ENCODE measurements around the gene COL9A3.
"Not testable (repeated sequence)": the region's sequence is repeated elsewhere in the genome, so short reads cannot be mapped to it uniquely, and the experiment has no call there.

The COL9A3 gene

DNA sequence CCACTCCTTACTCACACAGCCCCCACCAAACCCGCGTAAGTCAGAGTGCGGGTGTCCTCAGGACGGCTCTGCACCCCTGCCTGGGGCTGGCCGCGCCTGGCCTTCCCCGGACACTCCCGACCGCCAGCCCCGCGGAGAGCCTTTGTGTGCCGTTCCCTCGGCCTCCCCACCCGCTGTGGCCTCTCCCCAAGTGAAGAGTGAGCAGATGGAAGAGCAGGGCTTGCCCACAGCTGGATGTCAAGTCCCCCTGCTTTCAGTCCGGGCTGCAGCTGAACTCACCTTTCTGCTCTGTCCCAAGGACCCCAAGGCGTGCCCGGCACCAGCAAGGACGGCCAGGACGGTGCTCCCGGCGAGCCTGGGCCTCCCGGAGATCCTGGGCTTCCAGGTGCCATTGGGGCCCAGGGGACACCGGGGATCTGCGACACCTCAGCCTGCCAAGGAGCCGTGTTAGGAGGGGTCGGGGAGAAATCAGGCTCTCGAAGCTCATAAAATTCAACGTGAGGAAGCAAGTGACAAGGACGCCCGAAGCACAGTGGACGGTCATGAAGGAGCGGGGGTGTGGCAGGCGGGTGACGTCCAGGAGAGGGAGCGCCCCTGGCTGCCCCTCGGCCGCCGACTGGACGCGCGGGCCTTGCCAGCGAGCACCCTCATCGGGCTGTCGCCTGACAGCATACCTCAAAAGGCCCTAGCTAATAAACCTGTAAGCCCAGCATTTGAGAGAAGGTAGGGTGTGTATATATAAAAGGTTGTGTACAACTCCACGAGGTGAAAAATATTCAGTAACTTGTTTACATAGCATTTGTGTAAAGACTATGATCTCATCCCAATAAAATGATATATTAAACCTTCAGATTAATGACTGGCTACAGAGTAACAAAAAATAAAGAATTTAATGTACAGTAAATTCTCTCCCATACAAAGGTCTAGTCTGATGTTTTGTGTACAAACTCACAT, 23.7 kb downstream of the COL9A3 start:
- no peak overlapping the region for H3K4me3 ChIP-seq (ENCODE audit: low read depth, low read length)
- H3K27ac ChIP-seq (ENCODE audit: low read depth, low read length): no peak overlapping the region
- no peaks in the 10 kb centered on the region for H3K4me1 ChIP-seq (ENCODE audit: control insufficient read depth, insufficient read depth, low read length, unreplicated experiment)
- H3K79me2 ChIP-seq (ENCODE audit: control insufficient read depth, insufficient read depth, low read length, unreplicated experiment): no peaks in the 10 kb centered on the region
- H3K27me3 ChIP-seq (ENCODE audit: insufficient read depth, low read length): no peaks in the 10 kb centered on the region
- H3K36me3 ChIP-seq (ENCODE audit: insufficient read depth, low read length): peaks cover 3% of the 10 kb centered on the region; the same call in 1 of the 2 replicates
- H2AFZ ChIP-seq (ENCODE audit: low read length, unreplicated experiment): no peak overlapping the region

DNA sequence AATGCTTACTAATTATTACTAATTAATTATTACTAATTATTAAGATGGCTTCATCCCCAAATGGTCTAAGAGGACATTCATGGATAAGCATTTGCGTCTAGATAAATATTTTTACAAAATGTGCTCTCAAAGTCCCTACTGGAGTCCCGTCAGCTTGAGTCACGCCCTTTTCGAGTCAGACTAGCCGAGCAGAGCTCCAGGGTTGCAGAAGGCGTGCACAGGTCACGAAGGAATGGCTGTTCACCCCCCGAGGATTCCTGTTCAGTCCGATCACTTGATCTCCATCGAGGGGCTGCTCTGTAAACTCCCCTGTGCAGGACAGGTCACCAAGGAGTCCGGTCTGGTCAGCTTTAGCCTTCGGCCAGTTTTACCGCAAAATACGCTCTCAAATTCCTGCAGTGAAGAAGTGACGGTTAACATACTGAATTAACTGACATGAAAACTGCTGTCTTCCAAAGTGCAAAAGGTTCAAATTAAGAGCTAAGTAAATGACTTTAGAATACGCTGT, 24.9 kb downstream of the COL9A3 start:
- H3K4me1 ChIP-seq (ENCODE audit: control insufficient read depth, insufficient read depth, low read length, unreplicated experiment): no peaks in the 10 kb centered on the region
- no peak overlapping the region for H3K4me3 ChIP-seq (ENCODE audit: low read depth, low read length)
- H2AFZ ChIP-seq (ENCODE audit: low read length, unreplicated experiment): no peak overlapping the region
- H3K79me2 ChIP-seq (ENCODE audit: control insufficient read depth, insufficient read depth, low read length, unreplicated experiment): no peaks in the 10 kb centered on the region
- H3K36me3 ChIP-seq (ENCODE audit: insufficient read depth, low read length): peaks cover 7% of the 10 kb centered on the region; the same call in 1 of the 2 replicates
- H3K27me3 ChIP-seq (ENCODE audit: insufficient read depth, low read length): no peaks in the 10 kb centered on the region
- H3K27ac ChIP-seq (ENCODE audit: low read depth, low read length): no peak overlapping the region

DNA sequence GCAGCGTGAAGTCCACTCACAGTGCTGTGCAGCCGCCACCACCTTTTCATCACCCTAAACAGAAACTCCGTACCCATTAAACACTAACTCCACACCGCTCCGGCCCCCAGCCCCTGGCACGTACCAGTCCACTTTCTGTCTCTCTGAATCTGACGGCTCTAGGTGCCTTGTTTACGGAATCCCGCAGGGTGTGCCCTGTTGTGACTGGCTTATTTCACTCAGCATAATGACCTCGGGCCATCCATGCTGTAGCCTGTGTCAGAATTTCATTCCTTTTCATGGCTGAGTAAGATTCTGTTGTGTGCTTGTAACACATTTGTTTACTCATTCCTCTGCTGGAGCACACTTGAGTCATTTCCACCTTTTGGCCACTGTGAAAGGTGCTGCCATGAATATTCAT, 26.8 kb downstream of the COL9A3 start:
- Histone ChIP-seq H2AFZ (ENCODE audit: low read length, unreplicated experiment) (no peak overlapping the region), H3K27me3 (ENCODE audit: insufficient read depth, low read length) (no peaks in the 10 kb centered on the region), H3K4me3 (ENCODE audit: low read depth, low read length) (no peak overlapping the region), H3K27ac (ENCODE audit: low read depth, low read length) (no peak overlapping the region), H3K79me2 (ENCODE audit: control insufficient read depth, insufficient read depth, low read length, unreplicated experiment) (no peaks in the 10 kb centered on the region), H3K36me3 (ENCODE audit: insufficient read depth, low read length) (peaks cover 7% of the 10 kb centered on the region; the same call in 1 of the 2 replicates), H3K4me1 (ENCODE audit: control insufficient read depth, insufficient read depth, low read length, unreplicated experiment) (no peaks in the 10 kb centered on the region)

DNA sequence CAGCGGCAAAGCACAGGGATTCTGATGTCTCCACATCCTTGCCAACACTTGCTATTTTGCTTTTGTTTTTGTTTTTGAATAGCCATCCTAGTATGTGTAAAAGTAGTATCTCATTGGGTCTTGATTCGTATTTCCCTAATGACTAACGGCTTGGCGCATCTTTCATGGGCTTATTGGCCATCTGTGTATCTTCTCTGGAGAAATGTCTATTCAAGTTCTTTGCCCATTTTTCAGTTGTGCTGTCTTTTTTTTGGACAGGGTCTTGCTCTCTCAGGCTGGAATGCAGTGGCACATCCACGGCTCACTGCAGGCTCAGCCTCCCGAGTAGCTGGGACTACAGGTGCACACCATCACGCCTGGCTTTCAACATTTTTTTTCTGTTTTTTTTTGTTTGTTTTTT, 27.3 kb downstream of the COL9A3 start:
- H3K36me3 ChIP-seq (ENCODE audit: insufficient read depth, low read length): peaks cover 7% of the 10 kb centered on the region; the same call in 1 of the 2 replicates

DNA sequence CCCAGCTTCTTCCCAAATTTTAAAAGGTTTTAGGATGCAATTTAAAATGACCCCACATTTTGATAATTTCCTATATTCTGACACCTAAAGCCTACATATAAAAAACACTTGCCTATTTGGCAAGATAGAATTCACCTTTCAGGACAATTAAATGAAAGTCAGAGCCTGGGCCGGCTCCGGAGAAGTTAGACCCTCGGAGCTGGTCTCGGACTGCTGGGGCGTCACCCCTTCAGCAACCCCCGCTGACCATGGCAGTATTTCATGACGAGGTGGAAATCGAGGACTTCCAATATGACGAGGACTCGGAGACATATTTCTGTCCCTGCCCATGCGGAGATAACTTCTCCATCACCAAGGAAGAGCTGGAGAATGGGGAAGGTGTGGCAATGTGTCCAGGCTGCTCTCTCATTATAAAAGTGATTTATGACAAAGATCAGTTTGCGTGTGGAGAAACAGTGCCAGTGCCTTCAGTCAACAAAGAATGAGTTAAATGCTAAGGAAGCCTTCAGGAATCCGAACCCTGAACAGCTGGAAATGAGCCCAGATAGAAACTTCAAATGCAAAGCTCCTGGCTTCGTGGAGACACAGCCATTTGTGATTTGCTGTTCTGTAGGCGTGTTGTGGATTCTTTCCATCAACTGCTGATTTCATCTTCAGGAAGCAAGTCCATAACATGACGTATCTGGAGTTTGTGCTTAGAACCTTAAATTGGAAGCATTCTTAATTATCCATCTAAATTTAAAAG, 28.7 kb downstream of the COL9A3 start:
- Histone ChIP-seq H3K79me2 (ENCODE audit: control insufficient read depth, insufficient read depth, low read length, unreplicated experiment) (no peaks in the 10 kb centered on the region), H3K27me3 (ENCODE audit: insufficient read depth, low read length) (no peaks in the 10 kb centered on the region), H2AFZ (ENCODE audit: low read length, unreplicated experiment) (no peak overlapping the region), H3K4me3 (ENCODE audit: low read depth, low read length) (no peak overlapping the region), H3K27ac (ENCODE audit: low read depth, low read length) (no peak overlapping the region), H3K4me1 (ENCODE audit: control insufficient read depth, insufficient read depth, low read length, unreplicated experiment) (no peaks in the 10 kb centered on the region), H3K36me3 (ENCODE audit: insufficient read depth, low read length) (peaks cover 7% of the 10 kb centered on the region; the same call in 1 of the 2 replicates)

More for the DNA sequence above, 27.3 kb downstream of the COL9A3 start:
- no peaks in the 10 kb centered on the region for H3K27me3 ChIP-seq (ENCODE audit: insufficient read depth, low read length)
- H3K27ac ChIP-seq (ENCODE audit: low read depth, low read length): no peak overlapping the region
- H3K4me3 ChIP-seq (ENCODE audit: low read depth, low read length): no peak overlapping the region
- H3K79me2 ChIP-seq (ENCODE audit: control insufficient read depth, insufficient read depth, low read length, unreplicated experiment): no peaks in the 10 kb centered on the region
- no peaks in the 10 kb centered on the region for H3K4me1 ChIP-seq (ENCODE audit: control insufficient read depth, insufficient read depth, low read length, unreplicated experiment)
- H2AFZ ChIP-seq (ENCODE audit: low read length, unreplicated experiment): no peak overlapping the region

DNA sequence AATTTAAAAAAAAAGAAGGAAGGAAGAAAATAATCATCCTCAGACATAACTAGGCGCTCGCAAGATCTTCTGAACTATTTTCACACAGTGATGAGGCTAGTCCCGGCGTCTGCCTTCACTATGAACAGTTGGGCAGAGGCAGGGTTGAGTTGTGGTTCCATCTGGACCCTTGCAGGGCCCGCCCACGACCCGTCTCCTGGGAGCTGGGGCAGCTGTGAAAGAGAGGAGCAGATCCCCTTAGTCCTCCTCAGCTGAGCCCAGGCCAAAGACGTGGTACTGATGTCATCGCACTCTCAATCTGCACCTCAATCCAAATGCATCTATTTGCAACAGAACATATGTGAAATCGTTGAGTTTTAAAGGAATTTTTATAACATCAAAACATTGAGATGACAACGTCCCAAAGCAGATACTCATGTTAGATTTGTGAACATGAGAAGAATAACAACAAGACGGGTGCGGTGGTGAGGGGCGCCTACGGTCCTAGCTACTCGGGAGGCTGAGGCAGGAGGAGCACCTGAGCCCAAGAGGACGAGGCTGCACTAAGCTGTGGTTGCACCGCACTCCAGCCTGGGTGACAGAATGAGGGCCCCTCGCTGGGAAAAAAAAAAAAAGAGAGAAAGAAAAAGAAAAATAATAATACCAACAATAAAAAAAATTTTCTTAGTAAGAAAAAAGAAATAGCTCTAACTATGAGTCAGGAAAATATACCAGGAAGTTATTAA, 29.5 kb downstream of the COL9A3 start:
- no peak overlapping the region for H3K27ac ChIP-seq (ENCODE audit: low read depth, low read length)
- no peak overlapping the region for H3K4me3 ChIP-seq (ENCODE audit: low read depth, low read length)
- H3K79me2 ChIP-seq (ENCODE audit: control insufficient read depth, insufficient read depth, low read length, unreplicated experiment): no peaks in the 10 kb centered on the region
- no peak overlapping the region for H2AFZ ChIP-seq (ENCODE audit: low read length, unreplicated experiment)
- H3K4me1 ChIP-seq (ENCODE audit: control insufficient read depth, insufficient read depth, low read length, unreplicated experiment): no peaks in the 10 kb centered on the region
- H3K36me3 ChIP-seq (ENCODE audit: insufficient read depth, low read length): peaks cover 7% of the 10 kb centered on the region; the same call in 1 of the 2 replicates
- no peaks in the 10 kb centered on the region for H3K27me3 ChIP-seq (ENCODE audit: insufficient read depth, low read length)

DNA sequence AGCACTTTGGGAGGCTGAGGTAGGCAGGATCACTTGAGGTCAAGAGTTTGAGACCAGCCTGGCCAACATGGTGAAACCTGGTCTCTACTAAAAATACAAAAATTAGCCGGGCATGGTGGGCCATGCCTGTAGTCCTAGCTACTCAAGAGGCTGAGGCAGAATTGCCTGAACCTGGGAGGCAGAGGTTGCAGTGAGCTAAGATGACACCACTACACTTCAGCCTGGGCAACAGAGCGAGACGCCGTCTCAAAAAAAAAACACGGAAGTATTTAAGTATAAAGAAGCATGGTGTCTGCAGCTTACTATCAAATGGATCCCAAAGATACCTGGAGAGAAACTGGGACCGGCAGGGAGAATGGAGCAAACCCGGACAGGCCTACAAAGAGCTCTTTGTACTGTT, 32.1 kb downstream of the COL9A3 start:
- H3K36me3 ChIP-seq (ENCODE audit: insufficient read depth, low read length): peaks cover 12% of the 10 kb centered on the region
- H3K27ac ChIP-seq (ENCODE audit: low read depth, low read length); H3K4me1 ChIP-seq (ENCODE audit: control insufficient read depth, insufficient read depth, low read length, unreplicated experiment); H2AFZ ChIP-seq (ENCODE audit: low read length, unreplicated experiment); H3K27me3 ChIP-seq (ENCODE audit: insufficient read depth, low read length); H3K79me2 ChIP-seq (ENCODE audit: control insufficient read depth, insufficient read depth, low read length, unreplicated experiment); H3K4me3 ChIP-seq (ENCODE audit: low read depth, low read length): not testable (repeated sequence)

DNA sequence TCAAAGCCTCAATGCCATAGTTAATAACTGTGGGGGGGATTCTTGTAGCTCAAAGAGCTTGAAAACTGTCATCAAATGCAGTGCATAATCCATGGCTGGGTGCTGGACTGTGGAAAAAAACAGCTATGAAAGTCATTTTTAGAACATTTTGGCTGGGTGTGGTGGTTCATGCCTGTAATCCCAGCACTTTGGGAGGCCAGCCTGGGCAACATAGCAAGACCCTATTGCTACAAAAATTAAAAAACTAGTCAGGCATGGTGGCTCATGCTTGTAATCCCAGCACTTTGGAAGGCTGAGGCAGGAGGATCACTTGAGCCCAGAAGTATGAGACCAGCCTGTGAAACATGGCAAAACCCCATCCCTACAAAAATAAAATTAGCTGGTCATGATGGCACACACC, 32.6 kb downstream of the COL9A3 start:
- Histone ChIP-seq H2AFZ (ENCODE audit: low read length, unreplicated experiment) (no peak overlapping the region), H3K27me3 (ENCODE audit: insufficient read depth, low read length) (no peaks in the 10 kb centered on the region), H3K79me2 (ENCODE audit: control insufficient read depth, insufficient read depth, low read length, unreplicated experiment) (no peaks in the 10 kb centered on the region), H3K36me3 (ENCODE audit: insufficient read depth, low read length) (peaks cover 13% of the 10 kb centered on the region), H3K4me1 (ENCODE audit: control insufficient read depth, insufficient read depth, low read length, unreplicated experiment) (no peaks in the 10 kb centered on the region), H3K27ac (ENCODE audit: low read depth, low read length) (no peak overlapping the region), H3K4me3 (ENCODE audit: low read depth, low read length) (no peak overlapping the region)

DNA sequence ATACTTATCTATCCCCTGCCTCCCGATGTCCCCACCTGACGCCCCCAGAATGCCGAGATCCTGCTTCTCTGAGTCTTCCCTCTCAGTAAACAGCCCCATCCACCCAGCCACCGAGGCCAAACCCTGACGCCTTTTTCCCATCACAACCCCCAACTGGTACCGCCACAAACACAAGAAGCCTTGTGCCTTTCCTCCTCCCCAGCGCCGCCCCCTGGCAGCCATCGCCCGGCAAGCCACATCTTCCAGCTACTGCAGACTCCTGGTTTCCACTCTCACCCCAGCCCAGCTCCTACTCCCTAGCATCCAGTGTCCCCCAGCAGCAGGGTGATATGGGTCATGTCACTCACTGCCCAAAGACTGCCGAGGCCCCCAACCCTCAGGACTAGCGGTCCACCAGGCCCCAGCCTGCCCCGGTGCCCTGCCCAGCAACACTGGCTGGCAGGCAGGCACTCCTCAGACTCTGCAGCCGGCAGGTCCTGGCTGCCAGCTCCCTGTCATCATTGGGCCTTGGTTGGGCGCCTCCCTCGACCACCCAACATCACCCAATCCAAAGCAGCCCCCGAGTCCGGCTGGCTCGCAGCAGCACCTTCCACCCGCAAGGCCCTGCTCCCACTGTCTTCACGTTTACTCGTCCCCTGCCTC, 33.6 kb downstream of the COL9A3 start:
- H2AFZ ChIP-seq (ENCODE audit: low read length, unreplicated experiment): no peak overlapping the region
- H3K27ac ChIP-seq (ENCODE audit: low read depth, low read length): no peak overlapping the region
- H3K79me2 ChIP-seq (ENCODE audit: control insufficient read depth, insufficient read depth, low read length, unreplicated experiment): no peaks in the 10 kb centered on the region
- H3K36me3 ChIP-seq (ENCODE audit: insufficient read depth, low read length): peaks cover 15% of the 10 kb centered on the region
- H3K4me1 ChIP-seq (ENCODE audit: control insufficient read depth, insufficient read depth, low read length, unreplicated experiment): no peaks in the 10 kb centered on the region
- no peak overlapping the region for H3K4me3 ChIP-seq (ENCODE audit: low read depth, low read length)
- H3K27me3 ChIP-seq (ENCODE audit: insufficient read depth, low read length): no peaks in the 10 kb centered on the region

DNA sequence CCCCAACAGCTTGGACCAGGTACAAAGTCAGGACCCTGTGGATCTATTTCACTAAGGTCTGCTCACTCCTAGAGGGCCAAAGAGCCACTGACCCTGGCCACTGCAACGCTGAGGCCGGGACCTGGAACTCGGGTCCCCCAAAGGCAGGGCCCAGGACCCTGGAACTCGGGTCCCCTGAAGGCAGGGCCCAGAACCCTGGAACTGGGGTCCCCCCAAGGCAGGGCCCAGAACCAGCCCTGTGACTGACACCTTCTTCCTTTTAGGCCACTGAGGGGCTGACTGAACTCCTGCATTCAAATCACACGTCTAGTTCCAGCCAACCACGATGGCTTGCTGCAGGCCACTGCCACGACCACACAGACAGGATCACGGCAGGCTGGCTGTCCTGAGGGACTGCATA, 35.3 kb downstream of the COL9A3 start:
- H3K79me2 ChIP-seq (ENCODE audit: control insufficient read depth, insufficient read depth, low read length, unreplicated experiment): no peaks in the 10 kb centered on the region
- H3K27ac ChIP-seq (ENCODE audit: low read depth, low read length): no peak overlapping the region
- H3K36me3 ChIP-seq (ENCODE audit: insufficient read depth, low read length): peaks cover 15% of the 10 kb centered on the region
- no peak overlapping the region for H3K4me3 ChIP-seq (ENCODE audit: low read depth, low read length)
- no peak overlapping the region for H2AFZ ChIP-seq (ENCODE audit: low read length, unreplicated experiment)
- no peaks in the 10 kb centered on the region for H3K4me1 ChIP-seq (ENCODE audit: control insufficient read depth, insufficient read depth, low read length, unreplicated experiment)
- H3K27me3 ChIP-seq (ENCODE audit: insufficient read depth, low read length): no peaks in the 10 kb centered on the region
